ENCODE results near the gene TUBGCP4.
A peak's percentile ranks its signal among the peaks of the same experiment; 100 is the strongest.

TUBGCP4 gene

GRCh38 chr15:43403616-43404015 lies 32.7 kb downstream of the TUBGCP4 start:
- DNase-seq: no peak

GRCh38 chr15:43404130-43404529 lies 33.2 kb downstream of the TUBGCP4 start:
- no peak for DNase-seq

DNA sequence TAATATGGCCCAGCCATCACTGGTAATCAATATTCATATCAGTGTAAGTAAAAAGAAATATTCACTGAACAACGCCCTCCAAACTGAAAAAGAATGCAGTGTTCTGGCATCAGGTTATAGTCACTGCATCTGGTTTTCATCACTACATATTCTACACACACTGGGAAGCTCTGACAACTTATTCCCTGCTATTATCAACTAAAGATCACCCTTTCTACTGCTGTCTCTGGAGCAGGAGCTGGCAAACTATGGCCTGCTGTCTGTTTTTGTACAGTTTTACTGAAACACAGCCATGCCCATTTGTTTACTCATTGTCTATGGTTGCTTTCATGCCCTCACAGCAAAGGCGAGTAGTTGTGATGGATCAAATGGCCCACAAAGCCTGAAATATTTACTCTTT lies 35.3 kb downstream of the TUBGCP4 start:
- no peak for DNase-seq

DNA sequence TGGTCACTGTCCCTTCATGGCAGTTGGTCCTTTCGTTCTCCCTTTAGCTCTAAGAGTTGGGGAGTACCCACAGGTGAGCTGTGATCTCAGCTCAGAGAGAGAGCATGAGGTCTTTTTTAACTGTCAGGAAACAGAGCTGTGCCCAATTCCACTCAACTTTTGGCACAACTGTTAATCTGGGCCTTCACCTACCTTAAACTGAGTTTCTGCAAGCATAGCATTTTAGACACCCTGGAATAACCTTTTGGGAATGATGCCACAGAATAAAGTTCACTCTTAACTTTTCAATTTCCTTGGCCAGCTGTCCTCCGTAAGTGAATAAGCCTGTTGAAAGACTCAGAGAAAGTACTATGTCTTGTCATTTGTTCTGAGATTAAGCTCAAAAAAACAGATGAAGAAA lies 35.9 kb downstream of the TUBGCP4 start:
- DNase-seq: no peak

DNA sequence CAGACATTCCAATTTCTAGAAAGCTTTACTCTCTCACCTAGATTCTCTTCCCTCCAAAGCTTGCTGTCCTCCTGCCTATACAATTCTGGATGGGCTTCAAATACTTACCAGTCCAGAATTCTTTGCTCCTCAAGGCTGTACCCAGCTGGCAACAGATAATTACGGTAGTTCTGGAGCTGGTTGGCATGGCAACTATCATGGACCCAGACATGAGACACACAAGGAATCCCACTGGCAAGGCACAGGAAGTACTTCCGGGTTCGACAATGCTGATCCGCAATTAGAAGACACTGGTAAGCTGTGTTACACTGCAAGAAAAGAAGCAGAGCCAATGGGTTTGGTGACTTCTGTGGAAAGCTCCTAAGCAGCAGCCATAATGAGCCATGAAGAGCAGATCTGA lies 37.9 kb downstream of the TUBGCP4 start:
- no peak for DNase-seq

- no peak for DNase-seq
Observed at GRCh38 chr15:43410572-43411214, 39.8 kb downstream of the TUBGCP4 start.

- no peak for DNase-seq
Observed at GRCh38 chr15:43412096-43412495, 41.2 kb downstream of the TUBGCP4 start.

- DNase-seq: no peak
Observed at GRCh38 chr15:43414196-43414595, 43.3 kb downstream of the TUBGCP4 start.

- no peak for DNase-seq
Observed at GRCh38 chr15:43420435-43420834, 49.5 kb downstream of the TUBGCP4 start.

DNA sequence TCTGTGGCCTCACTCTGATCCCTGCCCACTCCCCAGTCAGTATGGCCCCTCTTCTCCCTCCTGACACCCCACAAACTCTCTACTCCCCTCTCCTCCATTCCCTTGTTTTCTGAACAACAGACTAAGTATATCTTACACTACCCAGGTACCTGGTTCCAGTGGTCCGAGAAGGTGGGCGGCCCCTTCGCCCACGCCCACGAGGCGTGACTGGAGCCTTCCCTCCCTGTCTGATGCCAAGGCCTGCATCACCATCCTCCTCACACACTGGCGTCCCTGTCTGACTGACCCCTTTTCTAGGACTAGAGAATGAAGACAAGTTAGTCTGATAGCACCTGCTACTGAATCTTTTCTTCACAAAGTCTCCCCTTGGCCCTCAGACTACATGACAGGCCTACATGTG lies 50.0 kb downstream of the TUBGCP4 start:
- DNase-seq: no peak

GRCh38 chr15:43423793-43424192 lies 52.9 kb downstream of the TUBGCP4 start:
- DNase-seq: no peak

GRCh38 chr15:43429687-43430086 lies 58.8 kb downstream of the TUBGCP4 start:
- no peak for DNase-seq

DNA sequence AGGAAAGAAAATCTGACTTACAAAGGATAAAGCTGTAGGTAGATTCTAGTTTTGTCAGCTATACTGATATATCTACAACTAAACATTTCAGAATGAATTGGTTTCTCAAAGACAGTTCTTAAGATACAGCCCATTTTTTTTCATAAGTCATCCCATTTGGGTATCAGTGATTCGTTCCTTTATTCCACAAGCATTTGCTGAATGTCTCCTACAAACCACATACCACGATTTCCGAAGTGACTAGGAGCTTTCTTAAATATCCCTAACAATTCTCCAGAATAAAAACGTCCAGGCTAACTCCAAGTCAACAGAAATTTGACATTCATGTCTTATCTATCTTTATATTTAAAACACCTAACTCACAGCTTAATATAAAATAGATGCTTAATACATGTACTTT lies 62.3 kb downstream of the TUBGCP4 start:
- no peak for DNase-seq

GRCh38 chr15:43433661-43434303 lies 62.9 kb downstream of the TUBGCP4 start:
- no peak for DNase-seq

DNA sequence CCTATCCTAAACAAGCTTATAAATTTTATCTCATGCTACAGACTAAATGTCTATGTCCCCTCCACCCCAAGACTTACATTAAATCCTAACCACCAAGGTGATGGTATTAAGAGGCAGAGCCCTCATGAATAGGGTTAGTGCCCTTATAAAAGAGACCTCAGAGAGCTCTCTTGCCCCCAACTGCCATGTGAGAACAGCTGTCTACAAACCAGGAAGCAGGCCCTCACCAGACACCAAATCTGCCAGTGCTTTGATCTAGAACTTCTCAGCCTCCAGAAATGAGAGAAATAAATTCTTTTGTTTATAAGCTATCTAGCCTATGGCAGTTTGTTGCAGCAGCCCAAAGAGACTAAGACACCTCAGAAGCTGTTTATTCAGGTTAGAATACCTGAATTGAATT lies 63.5 kb downstream of the TUBGCP4 start:
- no peak for DNase-seq

DNA sequence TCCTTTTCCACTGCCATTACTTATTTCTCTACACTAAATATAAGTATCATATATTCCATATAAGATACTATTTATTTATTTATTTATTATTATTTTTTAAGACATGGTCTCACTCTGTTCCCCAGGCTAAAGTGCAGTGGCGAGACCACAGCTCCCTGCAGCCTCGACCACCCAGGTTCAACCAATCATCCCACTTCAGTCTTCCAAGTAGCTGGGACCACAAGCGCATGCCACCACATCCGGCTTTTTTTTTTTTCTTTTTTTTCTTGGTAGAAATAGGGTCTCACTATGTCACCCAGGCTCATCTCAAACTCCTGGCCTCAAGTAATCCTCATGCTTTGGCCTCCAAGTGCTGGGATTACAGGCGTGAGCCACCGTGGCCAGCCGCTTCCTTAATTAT lies 65.5 kb downstream of the TUBGCP4 start:
- DNase-seq: no peak

GRCh38 chr15:43439268-43439667 lies 68.4 kb downstream of the TUBGCP4 start:
- no peak for DNase-seq

- DNase-seq: peak; percentile 14 to 74
Observed at GRCh38 chr15:43440721-43441281, 69.9 kb downstream of the TUBGCP4 start.

DNA sequence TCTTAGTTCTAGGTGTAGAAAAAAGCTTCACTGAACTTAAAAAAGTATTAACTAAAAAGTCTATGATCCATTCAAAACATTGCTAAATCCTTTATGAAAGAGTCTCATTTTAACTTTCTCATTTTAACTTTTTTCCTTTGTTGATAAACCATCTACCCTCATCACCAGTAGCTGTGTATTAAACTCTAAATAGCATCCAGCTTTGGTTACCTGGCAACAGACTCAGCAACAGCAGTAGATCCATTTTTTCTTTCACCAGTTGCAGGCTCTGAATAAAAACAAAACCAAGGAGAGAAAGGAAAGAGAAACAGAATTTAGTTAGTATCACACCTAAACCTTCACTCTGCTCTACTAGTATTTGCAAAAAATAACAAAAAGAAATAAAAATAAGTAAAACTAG lies 70.4 kb downstream of the TUBGCP4 start:
- DNase-seq: peak in 1 of 2 experiments; percentile 3

DNA sequence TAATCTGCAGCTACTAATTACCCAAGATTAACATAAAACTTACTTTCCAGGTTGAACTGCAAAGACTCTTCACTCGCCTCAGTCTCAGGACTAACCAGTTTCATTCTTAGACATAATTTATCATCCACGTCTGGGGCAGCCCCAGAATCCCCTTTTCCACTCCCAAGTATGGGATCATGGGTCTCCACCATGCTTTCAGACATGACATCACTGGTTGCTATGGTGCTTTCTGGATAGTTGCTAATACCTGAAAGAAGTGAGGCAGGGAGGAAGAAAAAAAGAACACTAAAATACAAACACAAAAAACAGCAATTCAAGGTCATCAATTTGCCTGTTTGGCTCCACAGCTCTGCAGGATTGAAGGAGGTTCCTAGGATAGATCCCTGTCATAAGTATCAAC lies 75.4 kb downstream of the TUBGCP4 start:
- no peak for DNase-seq

- DNase-seq: no peak
Observed at GRCh38 chr15:43449981-43450380, 79.1 kb downstream of the TUBGCP4 start.
